ENCODE measurements around the gene CCDC83. TPM values are rescaled to one million over a fixed set of nuclear protein-coding genes. Genes with fewer than 3 reads are reported as not detected.

The CCDC83 gene
- total and polyA plus RNA-seq, 2 donors (not counting 3 experiments of a cell fraction or from before 2014, with no cell fraction given), result not detected

GRCh38 chr11:85896876-85897275, 41.7 kb downstream of the CCDC83 start:
- CTCF ChIA-PET, result interaction anchor here (0.6 kb wide), 1 partner anchor 11 kb away, joined by 3 read pairs; no protein-coding TSS in a partner anchor
- no peaks in the 10 kb centered on the region for H4K20me1 ChIP-seq (replicated peaks; ENCODE audit: control insufficient read depth, extremely low read depth, insufficient read depth, low read length)
- H3K4me3 ChIP-seq (replicated peaks in 1 of 3; ENCODE audit: insufficient read depth in 1 of 3, low read depth in 1 of 3, low read length in 3 of 3), result no peak overlapping the region
- H3K9me1 ChIP-seq (replicated peaks; ENCODE audit: control insufficient read depth, extremely low read depth, insufficient read depth, low read length), result peaks cover 3% of the 10 kb centered on the region
- BruUV-seq (replicated peaks), result no TSS peak
- no peak overlapping the region for H3K27ac ChIP-seq (ENCODE audit: insufficient read depth, low read depth, low read length)
- POLR2A ChIA-PET, result no interaction called here
- no peak overlapping the region for H2AFZ ChIP-seq (ENCODE audit: low read depth, low read length)
- H3K4me1 ChIP-seq (ENCODE audit: control insufficient read depth, extremely low read depth, insufficient read depth, low read length), result no peaks in the 10 kb centered on the region
- H3K9me3 ChIP-seq (replicated peaks; ENCODE audit: control insufficient read depth, insufficient read depth, low read length), result no peaks in the 10 kb centered on the region
- H3K4me2 ChIP-seq (ENCODE audit: insufficient read depth, low read length), result no peak overlapping the region
- no peaks in the 10 kb centered on the region for H3K36me3 ChIP-seq (ENCODE audit: control insufficient read depth in 2 of 2, extremely low read depth in 1 of 2, insufficient read depth in 2 of 2, low read length in 2 of 2)
- peaks cover 0 to 7% of the 10 kb centered on the region in 2 experiments for H3K27me3 ChIP-seq (ENCODE audit: control insufficient read depth in 2 of 2, insufficient read depth in 2 of 2, low read length in 2 of 2)
- TF ChIP-seq MAX (IDR thresholded peaks at IDR 0.05; ENCODE audit: insufficient read depth, insufficient read length), result no peak
- TF ChIP-seq MYC (IDR thresholded peaks at IDR 0.05; ENCODE audit: low read depth, low read length), result no peak
- TF ChIP-seq EZH2 (IDR thresholded peaks at IDR 0.05; ENCODE audit: borderline replicate concordance, low read depth, low read length, severe bottlenecking), result no peak
- no peak for TF ChIP-seq CTCF (IDR thresholded peaks at IDR 0.05; ENCODE audit: extremely low read depth in 1 of 2, insufficient read depth in 1 of 2, low read depth in 1 of 2, low read length in 2 of 2)
- no peak for TF ChIP-seq POLR2AphosphoS5 (IDR thresholded peaks at IDR 0.05; ENCODE audit: insufficient read depth, low read depth, low read length)
- TF ChIP-seq POLR2A (IDR thresholded peaks at IDR 0.05; ENCODE audit: low read depth, low read length), result no peak
- no peak for TF ChIP-seq FOS (IDR thresholded peaks at IDR 0.05; ENCODE audit: borderline replicate concordance, insufficient read depth, low read length)
- no peak for TF ChIP-seq JUN (IDR thresholded peaks at IDR 0.05; ENCODE audit: borderline replicate concordance, insufficient read depth, insufficient read length, low read depth)
- no peak for TF ChIP-seq GATA2 (IDR thresholded peaks at IDR 0.05; ENCODE audit: insufficient read depth, insufficient read length, low read depth, low read length)
- FAIRE-seq, result no peak
- H3K79me2 ChIP-seq (ENCODE audit: control insufficient read depth, insufficient read depth, low read length), result no peaks in the 10 kb centered on the region
- dilution Hi-C loops (cut with MboI; ENCODE audit: extremely low pct_ligation_motif_present, low sequenced_read_pairs) (no loop called here), intact Hi-C loops (cut with micrococcal nuclease) (no loop called here)
- no peak for DNase-seq (ENCODE audit: low read depth, low spot score)
- H3K9ac ChIP-seq (replicated peaks; ENCODE audit: extremely low read depth, insufficient read depth, low read length), result no peak overlapping the region

All from endothelial cell of umbilical vein (primary cell).